Tibial nerve (tissue), 4 donors: ENCODE data around the gene VPS41. TPM values are rescaled to one million over a fixed set of nuclear protein-coding genes. Genes with fewer than 3 reads are reported as not detected.
"Not testable (repeated sequence)": the region's sequence is repeated elsewhere in the genome, so short reads cannot be mapped to it uniquely, and the experiment has no call there.

Experiments
- DNase-seq, 2 donors: peaks; one replicate each; pipeline ENCODE4 v3.0.0-alpha.2; 2019; ENCODE audit warnings: low spot score in 2 of 2
- H3K27ac ChIP-seq, 4 donors: fragments of 200-600 bp; sonication (generic) in 3 of 4; one replicate each; pipeline ENCODE4 v1.5.1; 2017 to 2019; ENCODE audit warnings: mild to moderate bottlenecking in 1 of 4
- H3K27me3 ChIP-seq, 2 donors: fragments of 200-600 bp; sonication (generic) in 1 of 2; one replicate each; pipeline versions ENCODE4 v1.5.1 to v1.6.0; 2017 to 2019
- H3K36me3 ChIP-seq, 3 donors: fragments of 200-600 bp; sonication (generic); one replicate each; pipeline ENCODE4 v1.5.1; 2018 to 2019
- H3K4me1 ChIP-seq, 4 donors: fragments of 200-600 bp; sonication (generic) in 3 of 4; one replicate each; pipeline ENCODE4 v1.5.1; 2017 to 2019
- H3K4me3 ChIP-seq, 4 donors: fragments of 200-600 bp; sonication (generic) in 3 of 4; one replicate each; pipeline ENCODE4 v1.5.1; 2017 to 2019; ENCODE audit warnings: mild to moderate bottlenecking in 1 of 4, moderate library complexity in 1 of 4
- H3K9me3 ChIP-seq, 4 donors: fragments of 200-600 bp; sonication (generic) in 3 of 4; one replicate each; pipeline ENCODE4 v1.5.1; 2017 to 2019
- EP300 ChIP-seq, 2 donors: sonication (generic); formaldehyde crosslinking; IDR thresholded peaks; one replicate each; pipeline ENCODE4 v1.6.1; 2017; ENCODE audit warnings: antibody characterized with exemption in 2 of 2, mild to moderate bottlenecking in 1 of 2
- POLR2A ChIP-seq, 2 donors: fragments of 450-650 bp; IDR thresholded peaks; one replicate each; pipeline ENCODE4 v1.6.1; 2017; ENCODE audit warnings: antibody characterized with exemption in 2 of 2, mild to moderate bottlenecking in 2 of 2, moderate library complexity in 2 of 2
- WGBS, 2 donors: methylation state at CpG; one replicate each; pipeline ENCODE4 v1.1.5; 2018; 5-methylcytosine and 5-hydroxymethylcytosine counted together
- total RNA-seq, 4 donors: library from RNA; depleted of rRNA; stranded (reverse); fragments of >200 nt; gene quantifications; one replicate each; pipeline ENCODE4 v1.1.0, GENCODE V29; 2016
- TF ChIP-seq, protein P1 (sequence below), 5 experiments: fragments of 200-600 bp in 3 of 5; fragments of 450-650 bp in 2 of 5; sonication (generic) in 3 of 5; IDR thresholded peaks; one replicate each; pipeline ENCODE4 v1.5.1; 2016 to 2019; ENCODE audit warnings: antibody characterized with exemption in 5 of 5, mild to moderate bottlenecking in 3 of 5, moderate library complexity in 2 of 5

Gene VPS41
- total RNA-seq = 10 to 100 TPM; 31.2 to 47.5 (median 47.2) TPM

DNA sequence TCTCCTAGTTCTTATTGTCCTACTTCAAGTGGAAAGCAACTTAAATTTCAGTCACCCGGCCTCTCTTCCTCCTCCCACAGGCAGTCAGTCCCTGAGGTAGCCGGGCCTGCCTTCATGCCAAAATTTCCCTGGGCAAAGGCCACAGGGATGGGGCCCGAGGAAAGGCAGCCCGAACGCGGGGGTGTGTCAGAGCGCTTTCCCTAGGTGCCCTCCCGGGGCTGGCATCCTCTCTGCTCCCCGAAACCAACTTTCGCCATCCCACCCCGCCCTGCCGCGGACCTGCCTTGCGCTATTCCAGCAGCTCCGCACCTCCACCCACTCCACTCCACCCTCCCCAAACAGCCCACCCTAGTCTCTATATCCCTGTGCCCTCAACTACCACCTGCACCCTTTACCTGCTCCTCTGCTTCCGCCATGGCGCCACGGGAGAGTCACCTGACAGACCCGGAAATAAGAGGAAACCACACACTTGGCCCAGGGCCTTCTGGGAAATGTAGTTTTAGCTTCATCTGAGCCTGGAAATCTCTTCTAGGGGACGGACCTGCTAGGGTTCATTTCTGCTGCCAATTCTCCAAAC is at the start of gene VPS41:
VPS41 (minus strand) TSS at position 433 of the 577 bp plus-strand sequence; CDS start at position 416, 17 bp downstream.
- Histone ChIP-seq H3K4me3 (peak within 1 kb of the TSS; percentile 61 to 84 (median 81)), H3K27ac (peak within 1 kb of the TSS in 3 of 4 donors; percentile 63 to 79 (median 69)), H3K27me3 (no peaks in the 10 kb centered on the region), H3K36me3 (no peaks in the 10 kb centered on the region), H3K4me1 (peaks cover 0 to 15% (median 0%) of the 10 kb centered on the region in 4 donors), H3K9me3 (no peaks in the 10 kb centered on the region)
- peak; percentile 52 to 87 for DNase-seq
- TF ChIP-seq POLR2A (IDR thresholded peaks at IDR 0.05) (no peak), EP300 (IDR thresholded peaks at IDR 0.05) (peak in 1 of 2 donors; percentile 82)
- 0 to 1% methylated on average over 20 of the region's 20 CpGs for WGBS, 2 donors

DNA sequence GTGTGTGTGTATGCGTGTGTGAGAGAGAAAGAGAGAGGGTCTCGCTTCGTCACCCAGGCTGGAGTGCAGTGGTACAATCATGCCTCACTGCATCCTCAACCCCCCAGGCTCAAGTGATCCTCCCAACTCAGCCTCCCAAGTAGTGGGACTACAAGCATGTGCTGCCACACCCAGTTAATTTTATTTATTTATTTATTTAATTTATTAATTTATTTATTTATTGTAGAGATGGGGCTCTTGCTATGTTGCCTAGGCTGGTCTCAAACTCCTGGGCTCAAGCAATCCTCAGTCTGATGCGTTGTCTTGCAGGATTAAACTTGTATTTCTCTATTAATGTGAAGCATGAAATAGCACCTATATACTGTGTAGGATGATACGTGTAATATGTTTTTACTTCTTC is 46.9 kb upstream of the VPS41 start:
- Histone ChIP-seq H3K27me3 (no peaks in the 10 kb centered on the region), H3K27ac (no peak overlapping the region), H3K9me3 (no peaks in the 10 kb centered on the region), H3K4me3 (no peak overlapping the region), H3K4me1 (no peaks in the 10 kb centered on the region), H3K36me3 (no peaks in the 10 kb centered on the region)
- TF ChIP-seq POLR2A (IDR thresholded peaks at IDR 0.05) (no peak), EP300 (IDR thresholded peaks at IDR 0.05) (no peak)
- TF ChIP-seq, protein P1, sequence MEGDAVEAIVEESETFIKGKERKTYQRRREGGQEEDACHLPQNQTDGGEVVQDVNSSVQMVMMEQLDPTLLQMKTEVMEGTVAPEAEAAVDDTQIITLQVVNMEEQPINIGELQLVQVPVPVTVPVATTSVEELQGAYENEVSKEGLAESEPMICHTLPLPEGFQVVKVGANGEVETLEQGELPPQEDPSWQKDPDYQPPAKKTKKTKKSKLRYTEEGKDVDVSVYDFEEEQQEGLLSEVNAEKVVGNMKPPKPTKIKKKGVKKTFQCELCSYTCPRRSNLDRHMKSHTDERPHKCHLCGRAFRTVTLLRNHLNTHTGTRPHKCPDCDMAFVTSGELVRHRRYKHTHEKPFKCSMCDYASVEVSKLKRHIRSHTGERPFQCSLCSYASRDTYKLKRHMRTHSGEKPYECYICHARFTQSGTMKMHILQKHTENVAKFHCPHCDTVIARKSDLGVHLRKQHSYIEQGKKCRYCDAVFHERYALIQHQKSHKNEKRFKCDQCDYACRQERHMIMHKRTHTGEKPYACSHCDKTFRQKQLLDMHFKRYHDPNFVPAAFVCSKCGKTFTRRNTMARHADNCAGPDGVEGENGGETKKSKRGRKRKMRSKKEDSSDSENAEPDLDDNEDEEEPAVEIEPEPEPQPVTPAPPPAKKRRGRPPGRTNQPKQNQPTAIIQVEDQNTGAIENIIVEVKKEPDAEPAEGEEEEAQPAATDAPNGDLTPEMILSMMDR (IDR thresholded peaks at IDR 0.05) = no peak
- no peak for DNase-seq
- WGBS, 2 donors = 73 to 89% methylated on average over 5 of the region's 5 CpGs

DNA sequence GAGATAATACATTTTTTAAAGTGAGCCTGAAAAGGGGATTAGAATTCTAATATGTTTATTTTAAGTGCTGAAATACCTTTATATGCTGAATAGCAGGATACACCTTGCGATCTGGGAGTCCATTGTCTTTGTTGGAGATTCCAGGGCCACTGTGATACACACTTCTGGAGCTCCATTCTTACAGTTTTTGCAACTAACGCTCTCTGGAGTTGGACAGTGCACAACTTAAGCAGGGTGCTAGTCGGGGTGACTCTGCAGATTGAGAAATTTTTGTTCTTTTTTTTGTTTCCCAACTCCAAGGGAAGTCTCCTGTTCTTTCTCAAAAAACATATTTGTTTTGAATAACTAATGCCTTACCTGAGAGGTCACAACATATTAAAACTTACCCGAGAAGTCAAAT is 45.0 kb upstream of the VPS41 start:
- no peak for TF ChIP-seq POLR2A (IDR thresholded peaks at IDR 0.05)
- no peaks in the 10 kb centered on the region for H3K9me3 ChIP-seq
- H3K4me3 ChIP-seq = no peak overlapping the region
- DNase-seq = no peak
- H3K36me3 ChIP-seq = no peaks in the 10 kb centered on the region
- H3K27me3 ChIP-seq = no peaks in the 10 kb centered on the region
- no peak overlapping the region for H3K27ac ChIP-seq
- no peaks in the 10 kb centered on the region for H3K4me1 ChIP-seq
- WGBS, 2 donors = 81 to 82% methylated on average over 4 of the region's 4 CpGs

DNA sequence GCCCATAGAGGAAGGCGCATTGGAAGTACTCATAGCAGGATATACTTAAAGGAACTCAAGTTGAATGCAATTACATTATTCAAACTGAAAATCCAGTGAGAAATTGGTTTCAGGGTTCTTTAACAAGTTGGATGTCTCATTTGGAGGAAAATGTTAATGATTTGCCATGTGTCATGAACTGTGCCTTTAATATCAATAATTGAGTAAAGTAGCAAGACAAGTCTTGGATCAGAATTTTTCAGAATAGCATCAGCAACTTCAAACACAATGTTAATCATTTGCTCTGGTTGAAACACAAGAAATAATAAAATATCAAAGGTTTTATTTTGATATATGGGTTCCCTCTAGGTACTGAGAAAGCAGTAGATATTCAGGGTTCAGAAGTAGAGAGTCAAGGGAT is 44.2 kb upstream of the VPS41 start:
- no peak overlapping the region for H3K4me3 ChIP-seq
- 87 to 100% methylated on average over 1 of the region's 1 CpG for WGBS, 2 donors
- TF ChIP-seq, protein P1 (IDR thresholded peaks at IDR 0.05) = no peak
- TF ChIP-seq EP300 (IDR thresholded peaks at IDR 0.05) = no peak
- no peak for TF ChIP-seq POLR2A (IDR thresholded peaks at IDR 0.05)
- H3K4me1 ChIP-seq = no peaks in the 10 kb centered on the region
- H3K27ac ChIP-seq = no peak overlapping the region
- no peaks in the 10 kb centered on the region for H3K27me3 ChIP-seq
- no peak for DNase-seq
- no peaks in the 10 kb centered on the region for H3K36me3 ChIP-seq
- H3K9me3 ChIP-seq = no peaks in the 10 kb centered on the region

DNA sequence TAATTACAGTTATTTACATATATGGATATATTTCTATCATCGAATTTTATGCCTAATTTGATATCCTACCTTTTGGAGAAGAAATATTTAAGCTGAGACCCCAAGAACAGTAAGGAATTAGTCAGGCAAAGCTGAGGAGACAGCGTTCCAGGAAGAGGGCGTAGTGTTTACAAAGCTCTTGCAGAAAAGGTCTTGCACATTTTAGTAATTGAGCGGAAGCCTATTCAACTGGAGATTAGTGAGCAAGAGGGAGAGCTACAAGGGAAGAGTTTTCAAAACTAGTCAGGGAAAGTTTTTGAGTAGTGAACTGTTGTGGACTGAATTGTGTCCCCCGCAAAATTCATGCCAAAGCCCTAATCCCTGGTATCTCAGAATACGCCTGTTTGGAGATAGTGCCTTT is 42.2 kb upstream of the VPS41 start:
- Histone ChIP-seq H3K9me3 (no peaks in the 10 kb centered on the region), H3K4me3 (no peak overlapping the region), H3K36me3 (no peaks in the 10 kb centered on the region), H3K27ac (no peak overlapping the region), H3K27me3 (no peaks in the 10 kb centered on the region), H3K4me1 (no peaks in the 10 kb centered on the region)
- 87 to 89% methylated on average over 6 of the region's 6 CpGs for WGBS, 2 donors
- DNase-seq = no peak
- no peak for TF ChIP-seq EP300 (IDR thresholded peaks at IDR 0.05)
- TF ChIP-seq POLR2A (IDR thresholded peaks at IDR 0.05) = no peak
- TF ChIP-seq, protein P1 (IDR thresholded peaks at IDR 0.05) = no peak

DNA sequence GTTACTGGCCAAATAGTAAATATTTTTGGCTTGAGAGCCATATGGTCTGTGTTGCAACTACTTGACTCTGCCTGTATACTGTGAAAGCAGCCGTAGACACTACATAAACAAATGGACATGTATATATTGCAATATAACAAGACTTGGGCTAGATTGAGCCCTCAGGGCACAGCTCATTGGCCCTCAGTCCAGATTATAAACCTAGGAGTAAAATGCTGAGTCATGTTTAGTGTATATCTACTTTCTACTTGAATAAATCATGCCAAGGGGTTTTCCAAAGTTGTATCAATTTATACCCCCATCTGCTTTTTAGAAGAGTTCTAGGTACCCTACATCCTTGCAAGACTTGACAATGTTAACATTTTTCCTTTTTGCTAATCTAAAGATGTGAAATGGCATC is 41.3 kb upstream of the VPS41 start:
- WGBS, 2 donors = 38 to 44% methylated on average over 1 of the region's 1 CpG
- Histone ChIP-seq H3K4me3 (no peak overlapping the region), H3K9me3 (no peaks in the 10 kb centered on the region), H3K27me3 (no peaks in the 10 kb centered on the region), H3K27ac (no peak overlapping the region), H3K4me1 (no peaks in the 10 kb centered on the region), H3K36me3 (no peaks in the 10 kb centered on the region)
- DNase-seq = no peak
- TF ChIP-seq, protein P1 (IDR thresholded peaks at IDR 0.05) = no peak
- TF ChIP-seq POLR2A (IDR thresholded peaks at IDR 0.05) = no peak
- no peak for TF ChIP-seq EP300 (IDR thresholded peaks at IDR 0.05)

DNA sequence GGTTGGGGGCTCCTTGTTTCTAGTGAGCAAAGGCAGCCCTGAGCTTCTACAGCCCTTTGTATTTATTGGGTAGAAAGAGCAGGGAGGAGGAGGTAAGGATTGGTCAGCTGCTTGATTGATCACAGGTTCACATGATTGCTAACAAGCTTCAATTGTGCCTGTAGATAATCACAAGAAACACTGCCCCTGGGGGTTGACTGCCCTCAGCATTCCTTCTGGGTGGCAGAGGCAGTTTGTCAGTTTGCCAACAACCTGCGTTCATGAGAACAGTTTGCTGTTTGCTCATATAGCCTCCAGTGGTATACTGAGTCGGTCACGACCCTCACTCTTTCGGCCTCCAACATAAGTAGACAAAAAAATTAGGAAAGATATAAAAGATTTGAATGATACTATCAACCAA is 38.5 kb upstream of the VPS41 start:
- not testable (repeated sequence) for H3K4me3 ChIP-seq, H3K36me3 ChIP-seq, DNase-seq, H3K27ac ChIP-seq, H3K9me3 ChIP-seq, H3K27me3 ChIP-seq, H3K4me1 ChIP-seq
- 77 to 88% methylated on average over 4 of the region's 4 CpGs for WGBS, 2 donors
